ENCODE data around the gene IL4R.
"Not testable (repeated sequence)": the region's sequence is repeated elsewhere in the genome, so short reads cannot be mapped to it uniquely, and the experiment has no call there.

The IL4R gene

DNA sequence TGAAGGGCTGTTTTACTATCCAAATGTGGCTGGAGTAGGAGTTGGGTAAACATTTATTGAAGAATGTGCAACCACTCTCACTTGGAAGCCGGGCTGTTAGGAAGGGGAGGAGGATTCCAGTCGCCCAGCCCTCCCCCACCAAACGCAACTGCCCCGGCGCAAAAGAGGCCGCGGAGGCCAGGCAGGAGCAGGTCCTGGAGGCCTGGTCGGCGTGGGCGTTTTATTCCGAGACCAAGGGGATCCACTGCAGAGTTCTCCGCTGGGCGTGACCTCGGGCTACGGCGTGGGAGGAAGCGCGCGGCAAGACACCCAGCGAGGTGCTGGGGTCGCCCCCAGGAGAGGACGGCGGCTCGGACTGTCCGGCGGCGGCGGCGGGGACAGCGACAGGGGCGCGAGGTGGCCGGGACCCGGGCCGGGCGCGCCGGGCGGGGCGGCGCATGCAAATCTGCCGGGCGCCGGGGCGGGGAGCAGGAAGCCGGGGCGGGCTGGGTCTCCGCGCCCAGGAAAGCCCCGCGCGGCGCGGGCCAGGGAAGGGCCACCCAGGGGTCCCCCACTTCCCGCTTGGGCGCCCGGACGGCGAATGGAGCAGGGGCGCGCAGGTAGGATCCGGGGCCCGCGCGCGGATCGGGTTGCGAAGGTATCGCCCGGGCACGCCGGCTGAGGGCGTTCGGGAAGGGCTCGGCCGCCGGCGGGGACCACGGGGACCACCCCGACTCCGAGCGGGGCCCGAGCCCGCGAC lies at the start of gene IL4R:
IL4R (plus strand) TSS at position 553 of the 739 bp plus-strand sequence. CDS start 26,230 bp downstream, outside the sequence.
- no peak for DNase-seq

DNA sequence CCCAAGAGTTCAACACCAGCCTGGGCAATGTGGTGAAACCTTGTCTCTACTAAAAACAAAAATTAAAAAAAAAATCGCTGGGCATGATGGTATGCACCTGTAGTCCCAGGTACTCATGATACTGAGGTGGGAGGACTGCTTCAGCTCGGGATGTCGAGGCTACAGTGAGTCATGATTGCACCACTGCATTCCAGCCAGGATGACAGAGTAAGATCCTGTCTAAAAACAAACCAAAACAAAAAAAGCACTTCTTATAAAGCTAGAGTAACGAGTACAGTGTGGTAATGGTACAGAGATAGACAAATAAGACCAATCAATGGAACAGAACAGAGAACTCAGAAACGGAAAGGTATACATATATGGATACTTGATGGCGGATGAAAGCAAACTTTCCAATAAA lies 49.6 kb upstream of the IL4R start:
- no peak for DNase-seq

DNA sequence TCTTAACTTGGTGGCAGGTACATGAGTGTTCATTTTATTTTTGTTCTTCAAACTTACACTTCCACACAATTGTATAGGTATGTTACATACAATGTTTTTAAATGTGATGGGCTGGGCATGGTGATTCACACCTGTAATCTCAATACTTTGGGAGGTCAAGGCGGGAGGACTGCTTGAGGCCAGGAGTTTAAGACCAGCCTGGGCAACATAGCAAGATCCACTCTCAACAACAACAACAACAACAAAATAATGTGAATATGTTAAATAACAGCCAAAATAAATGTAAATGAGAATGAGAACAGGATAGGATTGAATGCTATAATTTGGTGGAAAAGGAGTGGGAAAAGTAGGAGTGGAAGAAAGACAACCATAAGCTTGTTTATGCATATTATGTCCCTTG lies 47.8 kb upstream of the IL4R start:
- DNase-seq, result no peak

DNA sequence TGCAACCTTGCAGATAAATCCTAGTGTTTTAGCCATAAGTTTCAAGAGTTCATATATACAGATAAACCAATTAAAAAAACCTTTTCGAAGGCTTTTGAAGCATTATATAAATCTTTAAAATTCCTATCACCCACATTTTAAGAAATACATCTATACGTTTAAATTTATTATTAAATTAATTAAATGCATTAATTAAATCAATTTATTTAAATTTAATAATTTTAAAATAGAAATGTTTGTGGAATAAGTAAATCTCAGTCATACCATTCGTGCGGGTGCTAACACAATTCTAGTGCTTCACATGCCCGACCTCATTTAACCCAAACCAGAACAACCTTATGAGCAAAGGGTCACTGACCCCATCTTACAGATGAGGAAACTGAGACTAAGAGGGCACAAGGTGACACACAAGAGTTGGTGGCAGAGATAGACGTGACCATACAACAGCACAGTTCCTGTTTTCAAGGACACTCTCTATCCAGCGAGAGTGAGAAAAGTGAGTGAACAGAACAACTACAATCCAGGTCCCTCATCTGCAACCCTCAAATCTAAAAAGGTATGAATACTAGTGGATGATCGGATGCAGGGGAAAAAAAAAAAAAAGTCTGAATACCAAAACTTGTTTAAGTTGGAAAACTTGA lies 46.6 kb upstream of the IL4R start:
- DNase-seq, result no peak

DNA sequence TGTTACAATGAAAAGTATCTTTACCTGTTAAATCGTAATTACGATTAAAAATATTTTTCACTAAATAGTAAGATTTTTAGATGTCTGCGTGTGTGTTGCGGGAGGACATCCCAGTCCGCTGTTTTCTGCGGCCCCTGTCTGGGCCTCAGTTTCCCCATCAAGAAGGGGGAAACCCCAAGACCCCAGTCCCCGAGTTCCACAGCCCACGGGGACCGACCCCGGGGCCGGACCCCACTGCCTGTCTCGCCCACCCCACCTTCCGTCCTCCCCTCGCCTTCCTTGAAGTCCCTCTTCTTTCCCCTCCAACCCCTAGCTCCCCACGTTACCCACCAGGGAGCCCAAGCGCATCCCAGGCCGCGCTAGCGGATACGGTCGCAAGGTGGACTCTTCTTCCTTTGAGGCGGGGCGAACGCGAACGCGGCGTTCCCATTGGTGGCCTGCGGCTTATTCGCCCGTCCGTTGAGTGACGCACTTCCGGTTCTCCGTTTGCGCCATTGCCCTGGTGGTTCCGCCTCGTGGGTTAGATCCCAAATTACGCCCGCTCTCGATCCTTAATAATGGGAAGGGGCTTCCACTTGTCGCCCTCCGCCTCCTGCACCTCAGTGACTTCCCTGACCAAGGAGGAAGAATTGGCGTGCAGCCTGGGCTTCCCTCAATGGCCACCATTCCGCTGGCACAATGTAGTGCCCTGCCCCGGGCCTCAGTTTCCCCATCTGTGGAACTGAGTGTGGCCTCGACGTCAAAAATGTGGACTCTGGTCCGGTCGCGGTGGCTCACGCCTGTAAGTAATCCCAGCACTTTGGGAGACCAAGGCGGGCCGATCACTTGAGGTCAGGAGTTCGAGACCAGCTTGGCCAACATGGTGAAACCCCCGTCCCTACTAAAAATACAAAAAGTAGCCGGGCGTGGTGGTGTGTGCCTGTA lies 45.1 kb upstream of the IL4R start, which contains the start of gene NSMCE1:
NSMCE1 (minus strand) TSS at position 397 of the 924 bp plus-strand sequence. CDS start 11,202 bp downstream, outside the sequence.
- DNase-seq, result no peak

DNA sequence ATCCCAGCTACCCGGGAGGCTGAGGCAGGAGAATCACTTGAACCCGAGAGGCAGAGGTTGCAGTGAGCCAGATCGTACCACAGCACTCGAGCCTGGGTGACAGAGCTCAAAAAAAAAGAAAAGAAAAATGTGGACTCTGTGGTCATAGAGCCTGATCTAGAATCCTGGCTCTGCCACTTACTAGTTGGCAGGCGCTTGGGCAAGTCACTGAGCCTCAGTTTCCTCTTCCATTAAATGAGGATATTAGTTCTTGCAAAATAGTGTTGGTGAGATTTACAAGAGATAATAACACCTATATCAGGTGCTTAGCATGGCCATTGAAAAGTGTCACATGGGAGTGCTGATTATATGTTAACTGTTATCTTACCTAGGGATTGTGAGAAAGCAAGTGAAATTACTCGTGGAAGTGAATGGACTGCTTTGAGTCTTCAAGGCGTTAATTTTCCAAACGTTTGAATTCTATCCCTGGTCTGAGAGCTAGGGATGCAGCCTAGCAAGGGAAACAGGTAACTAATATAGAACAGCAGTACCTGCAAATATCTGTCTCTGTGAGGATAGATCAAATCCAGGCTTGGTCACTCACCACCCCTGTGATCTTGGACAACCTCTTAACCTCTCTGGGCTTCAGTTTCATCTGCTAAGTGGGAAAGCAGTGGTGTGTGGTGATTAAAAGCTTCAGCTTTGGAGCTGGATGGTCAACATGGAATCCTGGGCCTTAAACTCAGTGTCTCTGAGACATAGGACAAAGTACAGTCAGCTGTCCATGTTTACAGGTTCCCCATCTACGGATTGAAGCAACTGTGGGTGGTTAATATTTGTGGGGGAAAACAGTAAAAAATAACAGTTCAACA lies 44.2 kb upstream of the IL4R start:
- no peak for DNase-seq

DNA sequence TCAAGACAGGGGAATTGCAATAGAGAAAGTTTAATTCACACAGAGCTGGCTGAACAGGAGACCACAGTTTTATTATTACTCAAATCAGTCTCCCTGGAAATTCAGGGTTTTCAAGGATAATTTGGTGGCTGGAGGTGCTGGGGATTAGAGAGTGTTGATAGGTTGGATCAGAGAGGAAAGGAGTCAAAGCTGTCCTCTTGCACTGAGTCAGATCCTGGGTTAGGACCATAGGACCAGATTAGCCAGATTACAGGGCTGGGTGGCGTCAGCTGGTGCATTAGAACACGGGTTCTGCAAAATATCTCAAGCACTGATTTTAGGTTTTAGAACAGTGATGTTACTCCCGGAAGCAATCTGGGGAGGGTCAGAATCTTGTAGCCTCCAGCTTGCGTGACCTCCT lies 43.4 kb upstream of the IL4R start:
- DNase-seq, result no peak

DNA sequence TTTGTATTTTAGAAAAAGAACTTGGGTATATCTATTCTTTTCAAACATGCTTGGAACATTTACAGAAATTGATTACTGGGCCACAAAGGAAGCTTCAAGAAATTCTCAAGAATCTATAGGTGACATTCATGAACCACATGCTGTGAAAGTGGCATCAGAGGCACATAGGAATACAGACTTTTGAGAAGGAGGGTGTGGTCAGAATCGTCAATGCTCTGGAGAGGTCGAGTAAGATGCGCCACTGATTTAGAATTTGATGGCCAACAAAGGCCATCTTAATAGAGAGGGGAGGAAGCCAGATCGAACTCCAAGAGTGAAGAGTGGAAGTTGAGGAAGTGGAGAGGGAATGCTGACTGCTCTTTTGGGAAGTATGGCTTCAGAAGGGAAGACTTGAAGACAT lies 41.7 kb upstream of the IL4R start:
- no peak for DNase-seq

DNA sequence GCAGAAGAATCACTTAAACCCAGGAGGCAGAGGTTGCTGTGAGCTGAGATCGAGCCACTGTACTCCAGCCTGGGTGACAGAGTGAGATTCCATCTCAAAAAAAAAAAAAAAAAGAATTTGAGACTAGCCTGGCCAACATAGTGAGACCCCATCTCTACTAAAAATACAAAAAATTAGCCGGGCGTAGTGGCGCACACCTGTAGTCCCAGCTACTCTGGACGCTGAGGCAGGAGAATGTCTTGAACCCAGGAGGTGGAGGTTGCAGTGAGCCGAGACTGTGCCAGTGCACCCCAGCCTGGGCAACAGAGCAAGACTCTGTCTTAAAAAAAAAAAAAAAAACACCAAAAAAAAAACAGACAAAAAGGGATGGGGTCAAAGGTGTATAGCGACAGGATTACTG lies 41.1 kb upstream of the IL4R start:
- not testable (repeated sequence) for DNase-seq

DNA sequence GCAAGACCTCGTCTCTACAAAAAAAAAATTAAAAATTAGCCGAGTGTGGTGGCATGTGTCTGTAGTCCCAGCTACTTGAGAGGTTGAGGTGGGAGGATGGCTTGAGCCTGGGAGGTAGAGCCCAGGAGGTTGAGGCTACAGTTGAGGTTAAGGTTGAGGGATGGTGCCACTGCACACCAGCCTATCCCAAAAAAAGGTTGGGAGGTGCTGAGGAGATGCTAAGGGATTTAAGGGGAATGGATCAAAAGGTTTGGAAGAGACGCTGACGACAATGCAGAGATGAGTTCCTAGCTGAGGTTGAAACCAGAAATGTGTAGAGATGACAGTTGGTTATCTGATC lies 40.5 kb upstream of the IL4R start:
- DNase-seq, result no peak

DNA sequence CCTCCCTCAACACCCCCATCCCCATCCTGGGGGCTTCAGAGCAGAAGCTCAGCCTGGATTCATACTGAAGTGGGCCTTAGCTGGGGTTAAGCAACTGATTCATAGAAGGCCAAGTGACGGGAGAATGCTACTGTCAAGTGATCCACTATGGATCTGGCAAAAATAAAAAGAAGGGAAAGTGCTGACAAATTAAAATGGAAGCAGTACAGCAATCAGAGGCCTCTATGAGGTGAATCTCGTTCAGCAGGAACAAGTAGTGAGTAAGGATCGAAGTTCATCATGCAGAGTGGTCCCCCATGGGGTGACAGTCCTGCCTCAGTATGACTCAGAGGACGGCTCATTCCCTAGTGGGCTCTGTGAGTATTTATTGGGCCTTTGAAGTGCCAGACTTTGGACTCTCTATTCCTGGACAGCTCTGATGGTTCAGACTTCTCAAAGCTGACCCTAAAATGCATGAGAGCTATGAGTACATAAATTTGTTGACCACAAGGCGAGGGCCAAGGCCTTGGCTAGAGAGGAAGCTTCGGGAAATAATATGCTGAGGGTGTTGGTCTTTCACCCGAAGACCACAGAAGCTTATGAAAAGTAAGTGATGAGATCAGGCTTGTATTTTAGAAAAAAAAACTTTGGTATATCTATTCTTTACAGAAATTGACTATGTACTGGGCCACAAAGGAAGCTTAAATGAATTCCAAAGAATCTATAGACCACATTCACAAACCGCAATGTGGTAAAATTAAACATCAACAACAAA lies 39.9 kb upstream of the IL4R start:
- no peak for DNase-seq

DNA sequence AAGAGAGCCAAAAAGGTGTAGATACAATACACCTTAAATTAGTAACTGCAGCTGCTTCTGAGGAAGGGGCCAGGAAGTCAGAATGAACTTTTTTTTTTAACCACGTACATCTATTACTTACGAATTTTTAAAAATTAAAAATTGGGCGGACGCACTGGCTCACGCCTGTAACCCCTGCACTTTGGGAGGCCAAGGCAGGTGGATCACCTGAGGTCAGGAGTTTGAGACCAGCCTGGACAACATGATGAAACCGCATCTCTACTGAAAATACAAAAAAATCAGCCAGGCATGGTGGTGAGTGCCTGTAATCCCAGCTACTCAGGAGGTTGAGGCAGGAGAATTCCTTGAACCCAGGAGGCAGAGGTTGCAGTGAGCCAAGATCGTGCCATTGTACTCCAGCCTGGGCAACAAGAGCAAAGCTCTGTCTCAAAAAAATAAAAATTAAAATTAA lies 39.3 kb upstream of the IL4R start:
- DNase-seq, result not testable (repeated sequence)

DNA sequence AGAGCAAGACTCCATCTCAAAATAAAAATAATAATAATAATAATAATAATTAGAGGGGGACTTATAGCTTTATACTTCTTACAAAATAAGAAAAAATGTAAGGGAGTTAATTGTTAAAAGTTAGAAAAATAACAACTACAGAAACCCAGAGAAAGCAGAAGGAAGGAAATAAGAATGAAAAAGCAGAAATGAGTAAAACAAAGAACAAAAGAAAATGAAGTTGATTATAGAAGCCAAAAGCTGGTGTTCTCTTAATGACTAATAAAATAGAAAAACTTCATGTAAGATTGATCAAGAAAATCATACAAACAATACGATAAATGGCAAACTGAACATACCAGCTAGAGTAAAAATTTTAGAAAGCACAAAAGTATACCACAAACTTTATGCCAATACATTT lies 38.4 kb upstream of the IL4R start:
- DNase-seq, result no peak

DNA sequence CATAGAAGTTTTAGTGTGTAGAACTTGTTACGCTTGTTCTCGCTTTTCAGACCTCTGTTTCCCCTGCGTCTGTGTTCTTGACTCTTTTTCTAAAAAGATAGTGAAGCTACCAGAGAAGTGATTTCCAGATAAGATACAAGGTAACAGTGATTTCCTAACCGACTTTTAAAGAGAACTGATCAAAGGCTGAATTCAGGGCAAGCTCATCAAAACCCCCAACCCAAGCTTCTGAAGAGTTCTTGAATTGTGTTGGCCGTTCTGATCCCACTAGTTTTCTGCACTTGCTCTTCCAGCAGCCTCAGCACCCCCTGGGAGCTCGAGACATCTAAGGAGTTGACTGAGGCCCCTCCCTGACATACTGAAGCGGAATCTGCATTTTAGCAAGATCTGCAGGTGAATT lies 32.5 kb upstream of the IL4R start:
- no peak for DNase-seq

DNA sequence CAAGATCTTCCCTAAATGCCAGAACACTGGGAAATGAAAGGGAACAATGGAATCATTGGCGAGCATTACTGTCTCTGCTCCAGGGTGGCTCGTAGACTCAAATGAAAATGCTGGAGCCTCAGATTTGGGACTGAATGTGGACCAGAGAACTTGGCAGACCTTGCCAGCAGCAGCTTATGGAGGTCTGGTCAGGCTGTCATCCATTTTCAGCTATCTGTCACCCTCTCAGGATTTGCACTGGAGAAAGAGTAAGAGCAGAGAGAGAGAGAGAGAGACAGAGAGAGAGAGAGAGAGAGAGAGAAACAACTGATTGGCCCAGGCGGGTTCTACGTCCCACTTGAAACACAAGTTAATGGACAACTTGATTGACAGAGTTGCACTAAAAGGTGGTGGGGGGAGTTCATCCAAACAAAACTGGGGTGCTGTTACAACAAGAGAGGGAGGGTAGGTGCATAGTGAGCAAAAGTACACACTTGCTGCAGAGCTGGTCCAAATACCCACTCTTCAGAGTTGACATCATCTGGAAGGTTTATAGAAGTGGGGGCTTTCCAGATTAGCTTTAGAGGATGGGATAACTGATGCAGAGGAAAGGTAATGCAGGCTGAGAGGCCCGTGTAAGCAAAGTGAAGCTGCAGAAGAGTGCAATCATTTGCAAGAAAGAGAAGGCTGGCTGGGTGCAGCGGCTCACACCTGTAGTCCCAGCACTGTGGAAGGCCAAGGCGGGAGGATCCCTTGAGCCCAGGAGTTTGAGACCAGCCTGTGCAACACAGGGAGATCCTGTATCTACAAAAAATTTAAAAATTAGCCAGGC lies 28.7 kb upstream of the IL4R start:
- no peak for DNase-seq

DNA sequence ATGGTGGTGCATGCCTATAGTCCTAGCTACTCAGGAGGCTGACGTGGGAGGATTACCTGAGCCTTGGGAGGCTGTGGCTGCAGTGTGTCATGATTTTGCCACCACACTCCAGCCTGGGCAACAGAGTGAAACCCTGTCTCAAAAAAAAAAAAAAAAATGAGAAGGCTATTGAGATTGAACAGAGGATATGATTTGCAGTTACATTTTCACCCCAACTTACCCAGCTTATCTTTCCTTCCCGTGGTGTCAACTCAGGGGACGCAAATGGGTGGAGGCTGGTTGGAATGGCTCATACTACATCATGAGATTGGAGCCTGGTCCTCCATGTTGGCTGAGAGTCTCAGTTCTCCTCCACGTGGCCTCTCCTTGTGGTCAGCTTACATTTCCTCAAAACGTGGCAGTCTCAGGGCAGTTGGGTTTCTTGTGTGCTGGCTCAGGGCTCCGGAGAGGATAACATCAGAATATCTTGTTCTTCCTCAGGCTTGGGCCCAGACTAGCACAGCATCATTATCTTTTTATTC lies 28.0 kb upstream of the IL4R start:
- DNase-seq, result no peak

DNA sequence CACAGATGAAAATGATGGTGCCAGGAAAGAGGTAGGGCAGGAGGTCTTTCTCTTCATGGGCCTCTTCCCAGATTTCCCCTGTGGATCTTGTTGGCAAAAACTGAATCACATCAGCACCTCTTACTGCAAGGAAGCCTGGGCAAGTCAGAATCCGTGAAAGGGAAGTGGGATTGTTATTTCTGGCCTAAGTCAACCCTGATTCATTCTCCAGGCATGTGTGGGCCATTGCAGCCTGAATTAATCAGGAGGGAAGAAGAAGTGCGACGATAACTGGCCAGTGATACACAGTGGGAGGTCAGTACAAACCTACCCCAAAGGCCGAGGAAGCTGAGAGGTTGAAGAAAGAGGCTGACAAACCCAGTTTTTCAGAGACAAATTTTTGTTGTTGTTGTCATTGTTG lies 27.3 kb upstream of the IL4R start:
- no peak for DNase-seq

DNA sequence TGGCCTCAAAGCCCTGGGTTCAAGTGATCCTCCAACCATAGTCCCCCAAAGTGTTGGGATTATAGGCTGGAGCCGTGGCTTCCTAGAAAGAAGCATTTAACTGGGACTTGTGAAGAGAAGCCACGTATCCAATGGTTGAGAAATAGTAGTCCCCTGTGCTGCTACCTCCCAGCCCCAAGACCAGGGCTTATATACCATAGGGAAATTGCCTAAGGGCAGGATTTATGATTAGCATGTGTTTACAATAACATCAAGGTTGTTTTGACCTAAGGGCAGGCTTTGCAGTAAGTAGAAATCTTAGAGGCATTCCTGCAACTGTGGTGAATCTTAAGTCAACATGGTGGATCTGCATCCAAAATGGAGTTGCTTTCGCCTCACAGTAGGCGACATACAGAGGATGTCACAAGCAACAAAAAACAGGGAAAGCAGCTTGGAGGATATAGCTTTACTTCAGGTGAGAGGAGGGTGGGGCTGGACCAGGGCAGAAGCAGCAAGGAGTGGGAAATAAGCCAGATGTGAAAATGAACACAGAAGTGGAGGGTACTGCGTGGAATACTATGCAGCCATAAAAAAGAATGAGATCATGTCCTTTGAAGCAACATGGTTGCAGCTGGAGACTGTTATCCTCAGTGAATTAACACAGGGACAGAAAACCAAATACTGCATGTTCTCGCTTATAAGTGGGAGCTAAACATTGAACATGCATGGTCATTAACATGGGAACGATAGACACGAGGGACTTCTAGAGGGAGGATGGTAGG lies 26.5 kb upstream of the IL4R start:
- DNase-seq, result no peak

DNA sequence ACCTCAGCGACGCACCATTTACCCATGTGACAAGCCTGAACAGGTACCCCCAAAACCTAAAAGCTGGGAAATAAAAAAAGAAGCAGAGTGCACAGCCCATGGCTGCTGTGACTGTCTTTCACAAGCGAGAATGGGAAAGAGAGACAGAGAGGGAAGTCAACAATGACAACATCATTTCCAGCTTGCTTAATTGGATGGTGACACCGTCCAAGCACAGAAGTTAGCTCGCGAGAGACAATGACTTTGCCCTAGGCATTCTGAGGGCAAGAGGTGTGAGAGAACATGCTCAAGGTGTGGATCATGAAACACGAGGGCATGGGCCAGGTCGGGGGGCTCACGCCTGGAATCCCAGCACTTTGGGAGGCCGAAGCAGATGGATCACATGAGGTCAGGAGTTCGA lies 25.9 kb upstream of the IL4R start:
- DNase-seq, result no peak

DNA sequence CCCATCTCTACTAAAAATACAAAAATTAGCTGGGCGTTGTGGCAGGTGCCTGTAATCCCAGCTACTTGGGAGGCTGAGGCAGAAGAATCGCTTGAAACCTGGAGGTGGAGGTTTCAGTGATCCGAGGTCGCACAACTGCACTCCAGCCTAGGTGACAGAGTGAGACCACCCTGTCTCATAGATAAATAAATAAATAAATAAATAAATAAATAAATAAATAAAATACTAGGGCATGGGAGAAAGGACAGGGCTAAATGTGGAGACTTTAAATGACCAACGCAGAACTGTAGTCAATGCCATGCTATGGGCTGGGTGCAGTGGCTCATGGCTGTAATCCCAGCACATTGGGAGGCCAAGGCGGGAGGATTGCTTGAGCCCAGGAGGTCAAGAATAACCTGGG lies 25.5 kb upstream of the IL4R start:
- DNase-seq, result not testable (repeated sequence)
